GM21360 (cell line): ENCODE results near the gene AP4B1.
A peak's percentile ranks its signal among the peaks of the same experiment; 100 is the strongest.
"Not testable (repeated sequence)": the region's sequence is repeated elsewhere in the genome, so short reads cannot be mapped to it uniquely, and the experiment has no call there.

Experiments used
- ATAC-seq: cut with Tn5 transposase; IDR thresholded peaks from one replicate; pipeline ENCODE4 v1.9.1; 2021; ENCODE audit warnings: mild to moderate bottlenecking, moderate library complexity; ENCODE audit not compliant: unreplicated experiment

The AP4B1 gene

GRCh38 chr1:113859478-113860175 lies 45.0 kb downstream of the AP4B1 start:
- ATAC-seq, result peak; percentile 82

DNA sequence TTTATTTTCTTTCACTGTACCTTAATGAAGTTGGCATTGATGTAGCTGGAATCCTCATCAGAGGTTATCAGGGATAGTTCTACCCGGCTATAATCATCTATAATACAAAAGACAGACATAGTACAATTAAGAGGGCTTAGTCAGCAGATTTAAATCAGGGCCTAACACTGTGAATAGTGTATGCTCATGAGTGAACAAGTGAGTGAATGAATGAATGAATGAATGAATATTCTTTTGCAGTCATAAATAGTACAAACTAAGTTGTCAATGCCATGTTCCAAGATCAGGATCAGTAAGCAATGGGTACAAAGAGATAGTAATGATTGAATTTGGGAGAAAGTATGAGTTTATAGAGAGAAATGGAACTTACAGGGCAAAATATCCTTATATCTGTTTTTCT lies 45.6 kb downstream of the AP4B1 start:
- ATAC-seq, result no peak

- ATAC-seq, result no peak
Observed at GRCh38 chr1:113858418-113858817, 46.2 kb downstream of the AP4B1 start.

DNA sequence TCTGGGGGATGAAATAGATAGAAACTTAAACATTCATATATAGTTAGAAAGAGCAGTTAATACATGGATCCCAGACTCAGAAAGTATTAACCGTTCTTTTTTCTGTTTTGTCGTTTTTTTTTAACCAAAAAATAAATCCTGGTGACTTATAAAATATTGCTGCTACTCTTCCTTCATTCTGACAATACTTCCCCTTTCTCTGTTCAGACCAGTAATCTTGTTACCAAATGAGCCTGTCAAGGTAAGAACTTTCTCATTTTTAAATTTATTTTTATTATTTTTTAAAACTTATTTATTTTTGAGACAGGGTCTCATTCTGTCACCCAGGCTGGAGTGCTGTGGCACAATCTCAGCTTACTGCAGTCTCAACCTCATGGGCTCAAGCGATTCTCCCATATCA lies 46.8 kb downstream of the AP4B1 start:
- no peak for ATAC-seq

DNA sequence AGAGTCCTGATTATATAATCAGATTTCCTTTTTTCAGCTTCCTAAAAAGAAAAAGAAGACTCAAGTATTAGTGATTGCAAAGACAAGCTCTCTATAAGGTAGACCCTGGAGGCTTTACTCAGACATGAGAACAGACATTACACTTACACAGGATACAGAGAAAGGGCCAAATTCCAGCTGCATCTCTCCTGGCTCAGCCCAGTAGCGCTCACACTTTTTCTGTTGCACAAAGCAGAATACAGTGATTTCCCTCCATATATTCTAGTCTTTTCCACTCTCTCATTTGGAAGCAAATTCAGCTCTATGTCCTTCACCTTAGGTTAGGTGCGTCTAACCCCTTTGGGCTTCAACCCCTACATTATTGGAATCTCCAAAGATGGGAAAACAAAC lies 48.2 kb downstream of the AP4B1 start:
- ATAC-seq, result no peak

DNA sequence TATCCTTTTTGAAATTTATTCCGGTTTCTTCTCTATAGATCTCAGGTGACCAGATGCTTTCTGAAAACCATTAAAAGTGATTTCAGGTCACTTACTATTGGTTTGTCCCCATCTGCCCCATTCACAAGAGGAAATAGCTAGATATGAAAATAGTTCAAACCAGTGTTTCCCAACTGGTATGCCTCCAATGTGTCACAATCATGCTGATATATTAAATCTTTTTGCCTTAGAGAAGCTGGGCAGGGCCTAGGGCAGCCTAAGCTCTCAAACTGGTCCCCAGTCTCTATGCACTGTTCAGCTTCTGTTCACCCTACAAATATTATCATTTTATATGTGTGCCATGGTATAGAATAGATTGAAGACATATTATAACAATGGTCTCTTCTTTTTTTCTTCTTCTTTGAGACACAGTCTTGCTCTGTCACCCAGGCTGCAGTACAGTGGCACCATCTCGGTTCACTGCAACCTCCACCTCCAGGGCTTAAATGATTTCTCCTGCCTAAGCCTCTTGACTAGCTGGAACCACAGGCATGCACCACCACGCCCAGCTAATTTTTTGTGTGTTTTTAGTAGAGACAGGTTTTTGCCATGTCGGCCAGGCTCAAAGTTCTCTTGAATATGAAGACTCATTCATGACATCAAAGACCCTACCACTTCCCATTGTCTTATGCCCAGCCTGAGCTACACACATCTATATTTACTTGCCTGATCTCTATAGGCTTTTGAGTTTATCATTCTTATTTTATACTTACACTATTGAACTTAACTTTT lies 48.8 kb downstream of the AP4B1 start:
- no peak for ATAC-seq

GRCh38 chr1:113854234-113854633 lies 50.4 kb downstream of the AP4B1 start:
- ATAC-seq, result no peak

DNA sequence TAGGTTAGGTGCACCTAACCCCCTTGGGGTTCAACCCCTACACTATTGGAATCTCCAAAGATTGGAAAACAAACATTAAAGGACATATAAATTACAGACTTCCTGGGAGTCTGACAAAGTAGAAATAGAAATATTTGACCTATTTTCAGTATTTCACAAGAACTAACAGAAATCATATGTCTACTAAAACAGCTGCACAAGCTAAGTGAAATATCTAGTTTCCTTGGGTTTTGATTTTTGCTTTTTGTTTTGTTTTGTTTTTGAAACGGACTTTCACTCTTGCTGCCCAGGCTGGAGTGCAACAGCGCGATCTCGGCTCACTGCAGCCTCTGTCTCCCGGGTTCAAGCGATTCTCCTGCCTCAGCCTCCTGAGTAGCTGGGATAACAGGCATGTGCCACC lies 51.9 kb downstream of the AP4B1 start:
- not testable (repeated sequence) for ATAC-seq

GRCh38 chr1:113850127-113850796 lies 54.3 kb downstream of the AP4B1 start:
- no peak for ATAC-seq

- ATAC-seq, result no peak
Observed at GRCh38 chr1:113849072-113849471, 55.5 kb downstream of the AP4B1 start.

- no peak for ATAC-seq
Observed at GRCh38 chr1:113846391-113847035, 58.1 kb downstream of the AP4B1 start.
